Measurements from ENCODE around the gene HERC4. TPM values are rescaled to one million over a fixed set of nuclear protein-coding genes. Genes with fewer than 3 reads are reported as not detected.

Gene HERC4
- total RNA-seq, 1 donor from 2014 or later: 71.3 TPM

- DNase-seq (ENCODE audit: low read depth): no peak
Measured at GRCh38 chr10:67965456-67965855, 109.6 kb downstream of the HERC4 start.

- DNase-seq (ENCODE audit: low read depth): no peak
Measured at GRCh38 chr10:67959839-67960476, 115.1 kb downstream of the HERC4 start.

GRCh38 chr10:67955614-67956013 lies 119.5 kb downstream of the HERC4 start:
- no peak for DNase-seq (ENCODE audit: low read depth)

- DNase-seq (ENCODE audit: low read depth): no peak
Measured at GRCh38 chr10:67943917-67944316, 131.2 kb downstream of the HERC4 start.

GRCh38 chr10:67936416-67936815 lies 138.7 kb downstream of the HERC4 start:
- DNase-seq (ENCODE audit: low read depth): no peak

- no peak for DNase-seq (ENCODE audit: low read depth)
Measured at GRCh38 chr10:67935223-67935622, 139.9 kb downstream of the HERC4 start.

GRCh38 chr10:67934336-67934735 lies 140.7 kb downstream of the HERC4 start:
- no peak for DNase-seq (ENCODE audit: low read depth)

- DNase-seq (ENCODE audit: low read depth): no peak
Measured at GRCh38 chr10:67933199-67933598, 141.9 kb downstream of the HERC4 start.

GRCh38 chr10:67926951-67927350 lies 148.1 kb downstream of the HERC4 start:
- no peak for DNase-seq (ENCODE audit: low read depth)

- DNase-seq (ENCODE audit: low read depth): no peak
Measured at GRCh38 chr10:67925449-67926005, 149.6 kb downstream of the HERC4 start.

- no peak for DNase-seq (ENCODE audit: low read depth)
Measured at GRCh38 chr10:67924136-67924535, 150.9 kb downstream of the HERC4 start.

- peak; percentile 9 for DNase-seq (ENCODE audit: low read depth)
Measured at GRCh38 chr10:67923551-67923950, 151.5 kb downstream of the HERC4 start.

- DNase-seq (ENCODE audit: low read depth): no peak
Measured at GRCh38 chr10:67921065-67921464, 154.0 kb downstream of the HERC4 start.

- DNase-seq (ENCODE audit: low read depth): no peak
Measured at GRCh38 chr10:67917679-67918078, 157.4 kb downstream of the HERC4 start.

GRCh38 chr10:67917169-67917568 lies 157.9 kb downstream of the HERC4 start:
- no peak for DNase-seq (ENCODE audit: low read depth)

- no peak for DNase-seq (ENCODE audit: low read depth)
Measured at GRCh38 chr10:67914777-67915340, 160.2 kb downstream of the HERC4 start.

- peak; percentile 8 for DNase-seq (ENCODE audit: low read depth)
Measured at GRCh38 chr10:67912331-67912946, 162.6 kb downstream of the HERC4 start.

GRCh38 chr10:67903581-67903980 lies 171.5 kb downstream of the HERC4 start:
- no peak for DNase-seq (ENCODE audit: low read depth)

GRCh38 chr10:67893637-67894036 lies 181.4 kb downstream of the HERC4 start:
- no peak for DNase-seq (ENCODE audit: low read depth)

- DNase-seq (ENCODE audit: low read depth): peak; percentile 37
Measured at GRCh38 chr10:67884842-67885670, 190.0 kb downstream of the HERC4 start.

- DNase-seq (ENCODE audit: low read depth): peak; percentile 80
Measured at GRCh38 chr10:67884313-67884841, 190.7 kb downstream of the HERC4 start, which contains the start of gene SIRT1. SIRT1 (plus strand) TSS chr10:67884656; CDS start chr10:67884722, 66 bp downstream.
